HepG2 (cell line): ENCODE measurements around the gene CD7. TPM values are rescaled to one million over a fixed set of nuclear protein-coding genes. Genes with fewer than 3 reads are reported as not detected.

Experiments
- ARID2 ChIP-seq: sonication (generic); formaldehyde crosslinking; IDR thresholded peaks from 2 replicates; pipeline ENCODE4 v1.8.1; 2022; ENCODE audit warnings: mild to moderate bottlenecking, missing genetic modification reagents, borderline replicate concordance
- ATF7 ChIP-seq, 2 experiments: fragments of 450-650 bp in 1 of 2; sonication (generic) in 1 of 2; formaldehyde crosslinking in 1 of 2; IDR thresholded peaks; 2 replicates each; pipeline versions ENCODE4 v1.4.0 to v1.6.1; 2016 to 2020; ENCODE audit warnings: antibody characterized with exemption in 1 of 2, mild to moderate bottlenecking in 1 of 2, missing genetic modification reagents in 1 of 2
- BORCS8-MEF2B ChIP-seq: sonication (generic); formaldehyde crosslinking; IDR thresholded peaks from 2 replicates; pipeline ENCODE4 v1.8.0; 2022; ENCODE audit warnings: mild to moderate bottlenecking, missing genetic modification reagents
- DMAP1 ChIP-seq: IDR thresholded peaks from 2 replicates; pipeline ENCODE4 v1.6.1; 2016
- EED ChIP-seq: sonication (generic); formaldehyde crosslinking; IDR thresholded peaks from 2 replicates; pipeline ENCODE4 v1.5.0; 2020; ENCODE audit warnings: mild to moderate bottlenecking, missing genetic modification reagents
- FOXC1 ChIP-seq: sonication (generic); formaldehyde crosslinking; IDR thresholded peaks from 2 replicates; pipeline ENCODE4 v1.8.0; 2022; ENCODE audit warnings: mild to moderate bottlenecking, missing genetic modification reagents, borderline replicate concordance
- FOXK1 ChIP-seq: sonication (generic); formaldehyde crosslinking; IDR thresholded peaks from 2 replicates; pipeline ENCODE4 v1.4.0; 2020; ENCODE audit warnings: low read depth, missing genetic modification reagents, borderline replicate concordance
- KLF11 ChIP-seq: IDR thresholded peaks from 2 replicates; pipeline ENCODE4 v1.6.1; 2016; ENCODE audit warnings: missing compliant biosample characterization
- MTF2 ChIP-seq: sonication (generic); formaldehyde crosslinking; IDR thresholded peaks from 2 replicates; pipeline ENCODE4 v1.5.0; 2020; ENCODE audit warnings: missing genetic modification reagents, borderline replicate concordance
- PBX2 ChIP-seq: IDR thresholded peaks from 2 replicates; pipeline ENCODE4 v1.6.1; 2016; ENCODE audit warnings: control low read depth
- SAFB2 ChIP-seq: sonication (generic); formaldehyde crosslinking; IDR thresholded peaks from 2 replicates; pipeline ENCODE4 v1.5.1; 2020; ENCODE audit warnings: missing genetic modification reagents, low read depth, mild to moderate bottlenecking, borderline replicate concordance
- SKIL ChIP-seq: sonication (generic); formaldehyde crosslinking; IDR thresholded peaks from 2 replicates; pipeline ENCODE4 v1.8.0; 2022; ENCODE audit warnings: missing genetic modification reagents, mild to moderate bottlenecking, moderate library complexity, borderline replicate concordance
- SP2 ChIP-seq: sonication (generic); formaldehyde crosslinking; IDR thresholded peaks from 2 replicates; pipeline ENCODE4 v1.5.1; 2020; ENCODE audit warnings: mild to moderate bottlenecking, missing genetic modification reagents
- XRCC5 ChIP-seq: fragments of 200-400 bp; formaldehyde crosslinking; optimal IDR thresholded peaks from 2 replicates; pipeline ENCODE3; 2017; ENCODE audit warnings: mild to moderate bottlenecking, low read length
- ZBTB4 ChIP-seq: sonication (generic); formaldehyde crosslinking; IDR thresholded peaks from 2 replicates; pipeline ENCODE4 v1.4.0; 2020; ENCODE audit warnings: missing genetic modification reagents, mild to moderate bottlenecking, borderline replicate concordance
- ZBTB46 ChIP-seq: sonication (generic); formaldehyde crosslinking; IDR thresholded peaks from 2 replicates; pipeline ENCODE4 v1.4.0; 2020; ENCODE audit warnings: mild to moderate bottlenecking, missing genetic modification reagents, borderline replicate concordance
- ZBTB7A ChIP-seq: sonication (generic); formaldehyde crosslinking; IDR thresholded peaks from 2 replicates; pipeline ENCODE4 v1.8.0; 2022; ENCODE audit warnings: mild to moderate bottlenecking, missing genetic modification reagents
- ZNF33A ChIP-seq: sonication (generic); formaldehyde crosslinking; IDR thresholded peaks from 2 replicates; pipeline ENCODE4 v1.5.1; 2020; ENCODE audit warnings: missing genetic modification reagents, mild to moderate bottlenecking, moderate library complexity, borderline replicate concordance
- ZNF639 ChIP-seq: conservative IDR thresholded peaks from 2 replicates; pipeline ENCODE4 v1.6.1; 2018; ENCODE audit warnings: missing genetic modification reagents
- ZNF879 ChIP-seq: sonication (generic); formaldehyde crosslinking; IDR thresholded peaks from 2 replicates; pipeline ENCODE4 v1.8.1; 2023; ENCODE audit warnings: missing genetic modification reagents
- polyA plus RNA-seq, 8 experiments: library from polyadenylated mRNA; depleted of rRNA in 3 of 8; stranded (reverse) in 7 of 8; unstranded in 1 of 8; fragments of >200 nt; fragmentation: Illumina TruSeq in 4 of 8; extraction: Trizol in 4 of 8; gene quantifications; 2 replicates each; pipeline versions ENCODE4 v1.2.1 to v1.2.3, GENCODE V29; 2011 to 2016; ENCODE audit warnings: low read depth in 4 of 8, missing spikeins in 1 of 8, mixed read lengths in 1 of 8; ENCODE audit not compliant: insufficient read depth in 1 of 8
- total RNA-seq, 5 experiments: library from RNA; depleted of rRNA; stranded (reverse); fragments of >200 nt; fragmentation: Illumina TruSeq; extraction: Trizol; gene quantifications; 2 replicates each; pipeline ENCODE4 v1.2.3, GENCODE V29; 2016; ENCODE audit warnings: low read depth in 1 of 5

Gene CD7
- total and polyA plus RNA-seq, 2 of the 13 experiments (the other 11 are each of a cell fraction or from before 2014, with no cell fraction given), result 67.6 to 76.4 TPM

- no peak for TF ChIP-seq ATF7 (IDR thresholded peaks at IDR 0.05)
- TF ChIP-seq ATF7 (CRISPR knock-in tag; IDR thresholded peaks at IDR 0.05), result 0 out of 2 replicates have a peak, but pooled peaks have one; percentile 19
- no peak for TF ChIP-seq DMAP1 (CRISPR knock-in tag)
- peak; percentile 16 for TF ChIP-seq XRCC5
- 0 out of 2 replicates have a peak, but pooled peaks have one; percentile 21 for TF ChIP-seq SKIL (CRISPR knock-in tag)
- TF ChIP-seq ARID2 (CRISPR knock-in tag), result peak; percentile 72; the same call in 1 of the 2 replicates
- 0 out of 2 replicates have a peak, but pooled peaks have one; percentile 51 for TF ChIP-seq ZBTB7A (CRISPR knock-in tag)
- no peak for TF ChIP-seq EED (CRISPR knock-in tag)
- TF ChIP-seq ZNF33A (CRISPR knock-in tag), result peak; percentile 62; the same call in 1 of the 2 replicates
- no peak for TF ChIP-seq FOXK1
- TF ChIP-seq FOXC1, result peak; percentile 58; the same call in 1 of the 2 replicates
- 0 out of 2 replicates have a peak, but pooled peaks have one; percentile 19 for TF ChIP-seq ZBTB46 (CRISPR knock-in tag)
- 0 out of 2 replicates have a peak, but pooled peaks have one; percentile 16 for TF ChIP-seq ZBTB4 (CRISPR knock-in tag)
- no peak for TF ChIP-seq ZNF879
- TF ChIP-seq ZNF639 (CRISPR knock-in tag), result no peak
- no peak for TF ChIP-seq PBX2 (CRISPR knock-in tag)
- 0 out of 2 replicates have a peak, but pooled peaks have one; percentile 8 for TF ChIP-seq BORCS8-MEF2B (CRISPR knock-in tag)
- TF ChIP-seq SAFB2, result 0 out of 2 replicates have a peak, but pooled peaks have one; percentile 8
- no peak for TF ChIP-seq SP2 (CRISPR knock-in tag)
- TF ChIP-seq MTF2 (CRISPR knock-in tag), result 0 out of 2 replicates have a peak, but pooled peaks have one; percentile 47
- no peak for TF ChIP-seq KLF11
Observed at GRCh38 chr17:82295472-82295814, 22.0 kb downstream of the CD7 start (continued).
